Fibroblast of mammary gland (primary cell): ENCODE results near the gene CCDC185.
A peak's percentile ranks its signal among the peaks of the same experiment; 100 is the strongest.

ENCODE experiments used
- DNase-seq: peaks from one replicate; pipeline ENCODE4 v3.0.0-alpha.2; 2010; ENCODE audit warnings: low read depth
- H3K4me3 ChIP-seq: 2 replicates; pipeline ENCODE4 v1.5.1; 2011; ENCODE audit warnings: low read depth, mild to moderate bottlenecking, low read length, moderate library complexity; ENCODE audit not compliant: control insufficient read depth
- TF ChIP-seq, protein P1 (sequence below): conservative IDR thresholded peaks from 2 replicates; pipeline ENCODE4 v1.5.1; 2011; ENCODE audit warnings: low read depth, low read length, inconsistent platforms; ENCODE audit not compliant: control insufficient read depth, insufficient read depth

Gene CCDC185

DNA sequence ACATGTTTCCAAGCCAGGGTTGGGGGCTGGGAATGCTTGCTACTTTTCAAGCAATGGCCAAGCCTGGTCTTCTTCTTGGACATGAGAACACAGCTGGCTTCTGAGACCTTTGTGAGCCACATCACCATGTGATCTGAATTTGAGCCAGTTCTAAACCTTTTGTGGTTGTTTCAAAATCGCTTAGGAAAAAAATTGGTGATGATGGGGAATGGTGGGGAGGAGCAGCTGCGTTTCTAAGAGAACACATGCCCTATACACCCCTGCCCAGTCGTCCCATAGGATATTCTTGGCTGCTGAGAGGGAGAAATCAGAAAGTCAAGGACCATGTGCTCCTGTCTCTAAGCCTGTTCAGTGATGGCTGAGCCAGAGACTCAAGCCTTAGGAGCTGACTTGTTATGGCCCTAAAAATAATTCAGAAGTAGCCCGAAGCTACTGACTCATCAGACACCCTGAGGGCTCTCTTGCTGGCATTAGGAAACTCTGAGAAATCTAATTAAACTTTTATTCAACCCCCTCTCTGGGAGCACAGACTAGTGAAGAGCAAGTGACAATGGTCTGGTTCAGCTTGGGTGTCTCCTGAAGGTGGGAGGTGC, 30.5 kb downstream of the CCDC185 start:
- H3K4me3 ChIP-seq, result no peak overlapping the region
- TF ChIP-seq, protein P1, sequence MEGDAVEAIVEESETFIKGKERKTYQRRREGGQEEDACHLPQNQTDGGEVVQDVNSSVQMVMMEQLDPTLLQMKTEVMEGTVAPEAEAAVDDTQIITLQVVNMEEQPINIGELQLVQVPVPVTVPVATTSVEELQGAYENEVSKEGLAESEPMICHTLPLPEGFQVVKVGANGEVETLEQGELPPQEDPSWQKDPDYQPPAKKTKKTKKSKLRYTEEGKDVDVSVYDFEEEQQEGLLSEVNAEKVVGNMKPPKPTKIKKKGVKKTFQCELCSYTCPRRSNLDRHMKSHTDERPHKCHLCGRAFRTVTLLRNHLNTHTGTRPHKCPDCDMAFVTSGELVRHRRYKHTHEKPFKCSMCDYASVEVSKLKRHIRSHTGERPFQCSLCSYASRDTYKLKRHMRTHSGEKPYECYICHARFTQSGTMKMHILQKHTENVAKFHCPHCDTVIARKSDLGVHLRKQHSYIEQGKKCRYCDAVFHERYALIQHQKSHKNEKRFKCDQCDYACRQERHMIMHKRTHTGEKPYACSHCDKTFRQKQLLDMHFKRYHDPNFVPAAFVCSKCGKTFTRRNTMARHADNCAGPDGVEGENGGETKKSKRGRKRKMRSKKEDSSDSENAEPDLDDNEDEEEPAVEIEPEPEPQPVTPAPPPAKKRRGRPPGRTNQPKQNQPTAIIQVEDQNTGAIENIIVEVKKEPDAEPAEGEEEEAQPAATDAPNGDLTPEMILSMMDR, result no peak
- peak; percentile 56 for DNase-seq

DNA sequence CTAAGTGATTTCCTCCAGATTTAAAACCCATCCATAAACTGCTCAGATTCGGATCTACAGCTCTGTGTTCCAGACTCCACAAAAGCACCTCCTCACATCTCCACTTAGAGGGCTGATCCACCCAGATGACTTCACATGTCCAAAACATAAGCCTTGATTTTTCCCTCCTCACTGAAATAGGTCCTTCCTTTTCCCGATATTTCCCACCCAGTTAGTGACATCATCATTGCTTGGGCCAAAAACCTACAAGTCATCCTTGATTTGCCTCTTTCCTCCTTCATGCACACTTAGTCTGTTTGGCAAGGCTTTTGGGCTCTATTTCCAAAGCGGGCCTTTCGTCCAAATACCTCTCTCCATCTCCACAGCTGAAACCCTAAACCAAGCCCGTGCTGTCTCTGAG, 32.3 kb downstream of the CCDC185 start:
- TF ChIP-seq, protein P1, result no peak
- DNase-seq, result peak; percentile 62
- H3K4me3 ChIP-seq, result no peak overlapping the region

DNA sequence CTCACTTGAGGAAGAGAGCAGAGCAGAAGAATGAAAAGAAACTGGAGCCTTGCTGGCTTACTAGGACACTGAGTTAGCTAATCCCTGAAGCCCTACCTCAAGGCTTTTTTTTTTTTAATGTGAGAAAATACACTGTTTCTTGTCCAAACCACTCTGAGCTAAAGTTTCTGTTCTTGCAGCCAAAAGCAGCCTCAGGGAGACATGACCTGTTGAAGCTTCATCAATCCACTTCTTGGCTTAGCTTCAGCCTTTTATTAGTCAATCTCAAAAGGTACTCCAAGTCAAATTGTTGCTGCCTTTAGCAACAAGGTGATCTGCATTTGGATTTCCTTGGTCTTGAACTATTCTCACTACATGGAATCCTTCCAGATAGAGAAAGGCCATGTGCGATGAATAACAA, 33.7 kb downstream of the CCDC185 start:
- TF ChIP-seq, protein P1, result no peak
- no peak for DNase-seq
- no peak overlapping the region for H3K4me3 ChIP-seq

DNA sequence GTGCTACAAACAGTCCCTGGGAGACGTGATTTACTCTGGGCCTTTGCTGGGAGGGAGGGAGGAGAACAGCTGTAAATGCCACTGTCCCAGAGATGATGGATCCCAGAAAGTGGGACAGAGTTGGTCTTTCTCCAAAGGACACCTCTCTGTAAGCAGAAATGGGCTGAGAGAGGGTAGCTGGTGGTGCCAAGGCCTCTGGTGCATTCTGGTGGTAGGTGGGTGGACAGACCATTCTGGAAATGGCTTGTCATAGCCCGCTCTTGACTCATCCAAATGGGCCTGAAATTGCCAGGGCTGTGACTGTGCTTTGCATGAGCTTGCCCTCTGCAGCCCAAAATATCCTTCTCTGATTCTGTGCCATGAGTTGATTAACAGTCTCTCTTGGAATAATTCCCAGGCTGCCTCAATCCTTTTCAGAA, 36.1 kb downstream of the CCDC185 start:
- H3K4me3 ChIP-seq, result no peak overlapping the region
- DNase-seq, result peak; percentile 47
- TF ChIP-seq, protein P1, result no peak

DNA sequence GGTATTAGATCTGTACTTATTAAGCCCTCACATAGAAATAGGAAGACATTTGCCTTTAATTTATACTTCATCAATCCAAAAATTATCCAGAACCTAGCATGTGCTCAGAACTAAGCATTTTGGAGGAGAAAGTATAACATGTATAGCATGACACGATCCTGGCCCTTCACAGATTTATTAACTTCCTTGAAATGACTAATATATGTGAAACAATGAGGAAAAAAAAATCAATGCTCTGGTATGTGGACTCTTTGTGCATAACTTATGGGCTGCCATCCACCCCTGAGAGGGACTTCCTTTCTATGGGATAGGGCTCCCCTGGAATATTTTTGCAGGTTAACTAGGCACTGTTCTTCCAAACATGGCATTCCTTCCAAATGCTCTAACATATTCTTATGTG, 36.6 kb downstream of the CCDC185 start:
- TF ChIP-seq, protein P1, result no peak
- DNase-seq, result no peak
- no peak overlapping the region for H3K4me3 ChIP-seq

DNA sequence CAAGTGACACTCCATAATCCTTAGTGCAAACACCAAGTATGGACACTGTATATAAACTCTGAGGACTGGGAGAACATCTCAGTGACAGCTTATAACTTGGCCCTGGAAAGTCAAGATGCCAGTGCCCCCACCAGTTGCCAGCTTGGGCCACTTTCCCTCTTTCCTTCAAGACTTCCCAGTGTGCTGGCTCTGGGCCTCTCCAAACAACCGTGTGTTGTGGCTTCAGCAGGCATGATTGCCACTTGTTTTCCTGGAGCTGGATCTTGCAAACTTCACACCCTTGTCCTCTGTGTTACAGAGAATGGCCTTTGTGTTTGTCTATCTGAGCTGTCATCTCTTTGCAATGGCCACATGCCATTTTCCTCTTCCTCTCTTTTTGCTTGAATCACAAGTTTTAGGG, 37.0 kb downstream of the CCDC185 start:
- H3K4me3 ChIP-seq, result no peak overlapping the region
- no peak for DNase-seq
- TF ChIP-seq, protein P1, result no peak

DNA sequence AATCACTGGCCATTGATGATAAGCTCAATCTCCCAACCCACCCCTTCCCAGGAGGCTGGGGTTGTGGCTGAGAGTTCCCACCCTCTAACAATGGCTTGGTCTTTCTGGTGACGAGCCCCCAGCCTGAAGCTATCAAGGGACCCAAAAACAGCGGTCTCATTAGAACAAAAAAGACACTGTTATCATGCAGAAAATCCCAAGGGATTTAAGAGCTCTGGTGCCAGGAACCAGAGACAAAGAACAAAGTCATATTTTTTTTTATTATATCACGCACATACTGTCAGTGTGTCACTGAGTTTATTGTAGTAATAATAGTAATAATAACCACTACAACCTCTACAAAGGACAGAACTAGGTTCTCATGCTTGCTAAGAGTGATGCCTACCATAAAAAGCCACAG, 43.9 kb downstream of the CCDC185 start:
- DNase-seq, result no peak
- TF ChIP-seq, protein P1, result no peak
- no peak overlapping the region for H3K4me3 ChIP-seq
